ENCODE measurements around the gene SLMAP.

The SLMAP gene

GRCh38 chr3:57746156-57747010 lies 9.7 kb upstream of the SLMAP start:
- no peak overlapping the region for H3K4me3 ChIP-seq (ENCODE audit: low read depth, low read length)
- DNase-seq (ENCODE audit: low read depth), result no peak

DNA sequence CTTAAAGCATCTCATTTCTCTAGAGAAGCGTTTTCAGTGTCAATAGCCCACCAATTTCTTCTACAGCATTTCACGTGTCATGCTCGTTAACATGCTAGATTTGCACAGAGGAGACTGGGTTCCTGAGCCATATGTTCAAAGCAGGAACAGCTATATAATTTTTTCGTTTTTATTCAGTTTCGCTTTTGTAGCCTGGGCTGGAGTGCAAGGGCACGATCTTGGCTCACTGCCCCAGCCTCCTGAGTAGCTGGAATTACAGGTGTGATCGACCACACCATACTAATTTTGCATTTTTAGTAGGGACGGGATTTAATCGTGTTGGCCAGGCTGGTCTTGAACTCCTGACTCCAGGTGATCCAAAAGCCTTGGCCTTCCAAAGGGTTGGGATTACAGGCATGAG lies 6.6 kb upstream of the SLMAP start:
- no peak overlapping the region for H3K4me3 ChIP-seq (ENCODE audit: low read depth, low read length)
- DNase-seq (ENCODE audit: low read depth), result no peak

DNA sequence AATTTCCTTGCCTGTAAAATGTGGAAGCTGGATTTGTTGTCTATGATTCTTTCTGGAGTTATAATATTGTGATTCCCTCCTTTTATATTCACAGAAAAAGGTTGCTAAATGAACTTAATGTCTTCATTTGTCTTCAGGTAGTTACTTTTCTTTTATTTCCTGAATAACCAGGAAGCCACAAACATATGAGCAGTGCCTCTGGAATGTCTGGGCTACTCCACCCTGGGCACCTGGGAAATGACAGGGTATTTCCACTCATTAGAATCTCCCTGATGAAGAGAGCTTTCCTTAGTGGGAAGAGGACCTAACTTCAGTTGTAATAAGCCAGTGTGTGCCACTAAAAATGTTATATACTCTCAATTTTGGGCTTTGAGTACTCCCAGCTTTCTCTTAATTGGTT lies 3.8 kb upstream of the SLMAP start:
- DNase-seq (ENCODE audit: low read depth), result no peak
- H3K4me3 ChIP-seq (ENCODE audit: low read depth, low read length), result no peak overlapping the region

DNA sequence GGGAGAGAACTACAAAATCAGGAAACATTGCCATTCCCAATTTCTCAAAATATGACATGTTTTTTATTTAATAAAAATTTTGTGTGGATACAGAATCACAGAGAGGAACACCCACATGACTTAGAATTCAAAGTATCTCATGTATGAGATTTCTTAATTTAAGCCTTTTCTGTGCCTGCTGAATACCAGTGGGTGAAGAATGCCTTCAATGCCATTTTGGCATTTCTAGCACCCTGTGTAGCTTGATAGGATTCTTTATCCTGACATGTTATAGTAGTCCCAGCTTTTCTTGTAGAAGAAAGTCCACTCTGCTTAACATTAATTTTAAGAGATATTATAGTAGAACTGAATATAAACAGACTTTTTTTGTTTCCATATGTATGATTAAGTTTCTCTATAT lies 3.1 kb upstream of the SLMAP start:
- DNase-seq (ENCODE audit: low read depth), result no peak
- H3K4me3 ChIP-seq (ENCODE audit: low read depth, low read length), result no peak overlapping the region

GRCh38 chr3:57755368-57755675 lies 787 bp upstream of the SLMAP start:
- DNase-seq (ENCODE audit: low read depth), result no peak

DNA sequence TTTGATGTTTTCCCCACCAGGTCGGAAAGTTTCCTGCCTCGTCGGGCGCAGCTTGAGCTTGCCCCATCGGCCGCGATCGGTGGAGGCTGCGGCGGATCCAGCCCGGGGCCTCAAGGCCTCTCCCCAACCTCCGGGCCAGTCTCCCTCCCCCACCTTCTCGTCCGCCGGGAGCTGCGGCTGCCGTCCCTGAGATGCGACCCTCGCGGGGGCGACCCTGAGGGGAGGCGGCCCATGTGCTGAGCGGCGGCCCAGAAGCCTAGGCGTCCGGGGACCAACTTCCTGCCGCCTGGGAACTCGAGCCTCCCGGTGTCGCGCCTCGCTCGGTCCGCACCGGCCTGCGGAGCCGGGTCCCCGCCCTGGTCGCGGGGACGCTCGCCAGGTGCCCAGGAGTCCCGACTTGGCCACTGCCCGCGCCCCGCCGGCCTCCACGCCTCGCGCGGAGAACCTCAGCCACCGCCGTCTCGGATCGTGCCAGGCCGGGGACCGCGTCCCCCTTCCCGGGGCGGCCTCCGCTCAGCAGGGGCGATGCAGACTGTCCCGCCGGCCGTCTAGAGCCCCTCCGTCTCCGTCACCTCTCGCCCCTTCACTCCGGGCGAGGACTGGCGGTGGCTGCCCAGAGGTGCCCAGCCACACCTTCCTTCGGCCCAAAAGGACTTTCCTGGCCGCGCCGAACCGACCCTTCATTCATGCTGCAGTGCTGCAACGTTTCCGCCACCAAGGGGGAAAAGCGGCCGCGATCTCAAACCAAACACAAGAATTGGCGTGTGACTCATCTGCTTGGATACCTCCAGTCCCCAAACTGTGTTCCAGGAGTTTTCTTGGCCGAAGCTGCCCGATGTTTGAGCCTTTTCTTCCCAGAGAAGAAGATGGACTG lies 656 bp downstream of the SLMAP start:
- no peak for DNase-seq (ENCODE audit: low read depth)
- peak overlapping the region; percentile 80 for H3K4me3 ChIP-seq (ENCODE audit: low read depth, low read length)

More at GRCh38 chr3:57755368-57755675, 787 bp upstream of the SLMAP start:
- H3K4me3 ChIP-seq (ENCODE audit: low read depth, low read length), result peak overlapping the region; percentile 80

DNA sequence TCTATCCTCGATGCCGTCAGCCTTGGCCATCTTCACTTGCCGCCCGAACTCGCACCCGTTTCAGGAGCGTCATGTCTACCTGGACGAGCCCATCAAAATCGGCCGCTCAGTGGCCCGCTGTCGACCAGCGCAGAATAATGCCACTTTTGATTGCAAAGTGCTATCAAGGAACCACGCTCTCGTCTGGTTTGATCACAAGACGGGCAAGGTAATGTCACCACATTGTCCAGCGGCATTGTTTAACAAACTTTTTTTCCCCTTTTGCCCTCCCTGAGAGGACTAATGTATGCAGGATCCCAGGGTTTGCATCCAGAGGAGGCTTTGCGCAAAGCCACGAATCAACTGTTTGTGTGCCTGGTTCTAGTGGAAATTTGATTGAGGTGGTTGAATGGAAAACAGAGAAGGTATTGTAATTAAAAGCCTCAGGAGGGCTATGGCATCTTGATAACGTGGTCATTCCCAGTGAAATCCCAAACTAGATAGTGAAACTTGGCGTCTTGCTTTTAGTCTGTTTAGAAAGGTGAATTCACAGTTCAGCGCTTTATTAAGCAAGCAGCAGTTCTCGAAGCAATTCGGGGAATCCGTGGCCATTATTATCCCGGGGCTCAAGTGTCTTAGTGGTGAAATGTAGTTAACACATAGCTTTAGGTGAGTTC lies 1.7 kb downstream of the SLMAP start:
- no peak for DNase-seq (ENCODE audit: low read depth)

DNA sequence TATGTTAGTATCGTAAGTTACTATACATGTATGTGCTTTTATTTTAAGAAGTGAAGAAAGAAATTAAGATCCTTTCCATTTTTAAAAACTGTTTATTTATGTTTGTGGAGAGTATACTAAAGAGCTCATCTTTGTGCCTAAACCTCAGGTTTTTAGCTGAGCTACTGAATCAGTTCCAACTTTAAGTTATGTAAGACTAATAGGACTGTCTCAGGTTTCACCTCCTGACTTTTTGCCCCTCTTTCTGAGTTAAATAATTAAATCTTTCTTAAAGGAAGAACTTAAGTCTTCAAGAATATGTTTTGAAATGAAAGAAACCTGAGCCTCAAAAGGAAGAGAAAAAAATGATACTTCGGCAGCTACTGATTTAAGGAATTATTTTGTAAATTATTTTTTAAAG lies 2.6 kb downstream of the SLMAP start:
- H3K4me3 ChIP-seq (ENCODE audit: low read depth, low read length), result peak overlapping the region; percentile 80

More for the DNA sequence above, 1.7 kb downstream of the SLMAP start:
- peak overlapping the region; percentile 80 for H3K4me3 ChIP-seq (ENCODE audit: low read depth, low read length)

GRCh38 chr3:57764794-57765193 lies 8.7 kb downstream of the SLMAP start:
- DNase-seq (ENCODE audit: low read depth), result no peak
- H3K4me3 ChIP-seq (ENCODE audit: low read depth, low read length), result no peak overlapping the region

More for the DNA sequence above, 2.6 kb downstream of the SLMAP start:
- DNase-seq (ENCODE audit: low read depth), result no peak

- no peak overlapping the region for H3K4me3 ChIP-seq (ENCODE audit: low read depth, low read length)
- DNase-seq (ENCODE audit: low read depth), result no peak
Observed at GRCh38 chr3:57768595-57768994, 12.5 kb downstream of the SLMAP start.

- no peak overlapping the region for H3K4me3 ChIP-seq (ENCODE audit: low read depth, low read length)
- DNase-seq (ENCODE audit: low read depth), result no peak
Observed at GRCh38 chr3:57770009-57770827, 14.1 kb downstream of the SLMAP start.

GRCh38 chr3:57772251-57772650 lies 16.1 kb downstream of the SLMAP start:
- no peak for DNase-seq (ENCODE audit: low read depth)
- no peak overlapping the region for H3K4me3 ChIP-seq (ENCODE audit: low read depth, low read length)

DNA sequence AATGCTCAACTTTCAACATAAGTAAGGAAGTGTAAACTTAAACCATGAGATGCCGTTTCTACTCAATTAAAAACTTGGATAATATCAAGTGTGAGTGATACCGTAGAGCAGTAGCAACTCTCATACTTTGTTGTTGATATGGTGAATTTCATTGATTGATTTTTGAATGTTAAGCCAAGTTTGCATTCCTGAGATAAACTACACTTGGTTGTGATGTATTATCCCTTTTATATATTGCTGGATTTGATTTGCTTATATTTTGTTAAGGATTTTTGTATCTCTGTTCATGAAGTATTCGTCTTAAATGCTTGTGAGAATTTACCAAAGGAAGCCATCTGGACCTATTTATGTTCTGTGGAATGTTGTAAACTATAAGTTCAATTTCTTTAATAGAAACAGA lies 21.7 kb downstream of the SLMAP start:
- H3K4me3 ChIP-seq (ENCODE audit: low read depth, low read length), result no peak overlapping the region
- no peak for DNase-seq (ENCODE audit: low read depth)

DNA sequence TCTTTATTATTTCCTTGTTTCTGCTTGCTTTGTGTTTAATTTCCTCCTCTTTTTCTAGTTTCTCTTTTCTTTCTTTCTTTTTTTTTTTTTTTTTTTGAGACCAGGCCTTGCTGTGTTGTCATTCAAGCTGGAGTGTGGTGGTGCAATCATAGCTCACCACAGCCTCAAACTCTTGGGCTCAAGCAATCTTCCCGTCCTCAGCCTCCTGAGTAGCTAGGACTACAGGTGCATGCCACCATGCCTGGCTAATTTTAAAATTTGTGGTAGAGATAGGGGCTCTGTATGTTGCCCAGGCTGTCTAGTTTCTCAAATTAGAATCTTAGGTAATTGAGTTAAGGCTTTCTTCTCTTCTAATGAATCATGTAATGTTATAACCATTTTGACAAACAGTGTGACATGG lies 22.4 kb downstream of the SLMAP start:
- no peak overlapping the region for H3K4me3 ChIP-seq (ENCODE audit: low read depth, low read length)
- DNase-seq (ENCODE audit: low read depth), result no peak

DNA sequence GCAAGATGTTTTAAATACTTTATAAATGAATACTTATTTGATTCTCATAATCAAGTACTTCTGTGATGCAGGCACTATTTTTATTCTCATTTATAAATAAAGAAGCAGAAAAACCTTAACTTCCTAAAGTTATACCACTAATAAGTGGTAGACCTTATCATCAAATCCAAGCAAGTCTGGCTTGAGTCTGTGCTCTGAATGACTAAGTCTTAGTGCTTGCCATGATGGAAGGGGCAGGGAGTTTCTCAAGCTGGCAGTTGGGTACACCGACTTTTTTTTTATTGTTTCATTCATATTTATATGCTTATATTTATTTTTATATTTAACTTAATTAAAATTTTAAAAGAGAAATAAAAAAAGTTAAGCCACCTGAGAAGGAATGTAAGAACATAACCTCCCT lies 23.6 kb downstream of the SLMAP start:
- DNase-seq (ENCODE audit: low read depth), result no peak

DNA sequence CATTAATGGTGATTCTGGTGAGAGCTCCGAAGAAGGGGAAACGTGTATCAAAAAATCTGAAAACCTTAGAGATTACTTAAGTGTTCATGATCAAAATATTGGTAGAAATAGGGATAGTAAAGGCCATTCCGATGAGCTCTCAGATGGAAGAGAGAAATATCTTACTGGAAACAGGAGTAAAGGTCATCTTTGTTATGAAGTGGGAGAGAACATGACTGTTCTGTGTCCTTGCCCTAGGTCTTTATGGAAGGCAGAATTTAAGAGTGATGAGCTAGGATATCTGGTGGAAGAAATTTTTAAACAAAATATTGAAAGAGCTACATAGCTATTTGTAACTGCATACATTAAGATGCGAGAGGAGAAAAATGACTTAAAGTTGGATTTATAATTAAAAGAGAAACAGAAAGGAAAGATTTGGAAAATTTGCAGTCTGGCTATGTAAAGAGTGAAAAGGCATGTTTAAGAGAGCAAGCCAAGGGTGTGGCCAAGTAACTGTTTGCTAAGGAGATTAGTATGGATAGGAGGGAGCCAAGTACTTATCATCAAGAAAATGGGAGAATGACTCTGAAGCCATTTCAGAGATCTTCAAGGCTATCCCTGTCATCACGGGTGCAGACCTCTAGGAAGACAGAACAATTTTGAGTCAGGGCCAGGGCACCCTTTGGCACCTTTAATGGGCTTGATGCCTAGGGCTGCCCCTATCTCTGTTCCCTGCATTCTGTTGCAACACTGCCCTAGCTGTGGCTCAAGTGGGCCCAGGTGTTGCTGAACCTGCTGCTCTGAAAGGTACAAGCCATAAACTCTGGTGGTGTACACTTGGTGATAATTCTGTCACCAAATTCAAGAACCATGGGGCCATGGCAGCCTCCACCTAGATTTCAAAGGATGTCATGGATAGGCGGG lies 27.3 kb downstream of the SLMAP start:
- DNase-seq (ENCODE audit: low read depth), result no peak
- no peak overlapping the region for H3K4me3 ChIP-seq (ENCODE audit: low read depth, low read length)

More for the DNA sequence above, 23.6 kb downstream of the SLMAP start:
- no peak overlapping the region for H3K4me3 ChIP-seq (ENCODE audit: low read depth, low read length)

DNA sequence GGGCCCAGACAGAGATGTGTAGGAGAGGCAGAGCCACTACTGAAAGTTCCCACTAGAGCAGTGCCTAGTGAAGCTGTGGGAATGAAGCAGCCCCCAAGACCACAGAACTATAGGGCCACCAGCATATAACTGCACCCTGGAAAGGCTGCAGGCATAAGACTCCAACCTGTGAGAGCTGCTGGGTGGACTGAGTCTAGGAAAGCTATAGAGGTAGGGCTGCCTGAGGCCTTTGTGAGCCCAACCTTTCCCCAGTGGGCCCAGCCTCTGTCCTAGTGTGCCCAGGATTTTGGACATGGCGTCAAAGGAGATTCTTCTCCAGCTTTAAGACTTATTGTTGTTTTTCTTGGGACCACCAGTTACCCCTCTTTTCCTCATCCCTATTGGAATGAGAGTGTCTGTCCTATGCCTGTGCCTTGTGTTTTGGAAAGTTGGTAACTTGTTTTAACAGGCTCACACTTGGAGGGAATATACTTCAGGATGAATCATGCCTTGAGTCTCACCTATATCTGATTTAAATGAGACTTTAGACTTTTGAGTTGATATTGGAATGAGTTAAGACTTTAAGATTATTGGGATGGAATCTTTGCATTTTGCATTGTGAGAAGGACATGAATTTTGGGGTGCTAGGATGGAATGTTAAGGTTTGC lies 28.1 kb downstream of the SLMAP start:
- H3K4me3 ChIP-seq (ENCODE audit: low read depth, low read length), result no peak overlapping the region
- DNase-seq (ENCODE audit: low read depth), result no peak

- no peak overlapping the region for H3K4me3 ChIP-seq (ENCODE audit: low read depth, low read length)
- no peak for DNase-seq (ENCODE audit: low read depth)
Observed at GRCh38 chr3:57785446-57785845, 29.3 kb downstream of the SLMAP start.
